ENCODE results near the gene ANOS1. TPM values are rescaled to one million over a fixed set of nuclear protein-coding genes. Genes with fewer than 3 reads are reported as not detected.

The ANOS1 gene
- total and polyA plus RNA-seq, 2 of the 8 experiments (the other 6 are each of a cell fraction or from before 2014, with no cell fraction given), result 34.4 to 59.0 TPM

GRCh38 chrX:8627796-8628195 is 104.1 kb downstream of the ANOS1 start (continued):
- TF ChIP-seq CHD7 (IDR thresholded peaks at IDR 0.05; ENCODE audit: insufficient replicate concordance, low read length) (no peak), JUND (IDR thresholded peaks at IDR 0.05; ENCODE audit: low read length) (no peak), RNF2 (IDR thresholded peaks at IDR 0.05; ENCODE audit: borderline replicate concordance, low read depth, low read length, missing control alignments, poor library complexity, severe bottlenecking) (no peak), SRF (IDR thresholded peaks at IDR 0.05; ENCODE audit: low read depth, low read length) (no peak), FOSL1 (IDR thresholded peaks at IDR 0.05; ENCODE audit: insufficient read depth, low read depth, low read length) (no peak), TAF7 (optimal IDR thresholded peaks at IDR 0.05; ENCODE audit: borderline replicate concordance, low read depth, low read length) (no peak), BRCA1 (IDR thresholded peaks at IDR 0.05; ENCODE audit: low read depth, low read length) (no peak), CBX8 (IDR thresholded peaks at IDR 0.05; ENCODE audit: borderline replicate concordance, low read depth, low read length) (no peak), GABPA (IDR thresholded peaks at IDR 0.05; ENCODE audit: borderline replicate concordance, insufficient read depth, low read length) (no peak), RAD21 (IDR thresholded peaks at IDR 0.05 in 1 of 2, conservative IDR thresholded peaks at IDR 0.05 in 1 of 2; ENCODE audit: low read depth in 2 of 2, low read length in 2 of 2) (no peak)
